Tibial artery (tissue), 4 donors: ENCODE data around the gene ANKRD24.
"Not testable (repeated sequence)": the region's sequence is repeated elsewhere in the genome, so short reads cannot be mapped to it uniquely, and the experiment has no call there.

Experiments used
- DNase-seq, 2 donors: peaks; one replicate each; pipeline ENCODE4 v3.0.0-alpha.2; 2019
- H3K27ac ChIP-seq, 2 donors: fragments of 200-600 bp; sonication (generic) in 1 of 2; 1 replicate in 1 of 2; 2 replicates in 1 of 2; pipeline ENCODE4 v1.5.1; 2018 to 2019; ENCODE audit warnings: mild to moderate bottlenecking in 1 of 2
- H3K27me3 ChIP-seq, 2 donors: fragments of 200-600 bp; sonication (generic) in 1 of 2; one replicate each; pipeline versions ENCODE4 v1.5.1 to v1.6.0; 2016 to 2019
- H3K36me3 ChIP-seq, 3 donors: fragments of 200-600 bp; sonication (generic) in 2 of 3; one replicate each; pipeline ENCODE4 v1.5.1; 2016 to 2019; ENCODE audit warnings: mild to moderate bottlenecking in 2 of 3
- H3K4me1 ChIP-seq, 4 donors: fragments of 200-600 bp; sonication (generic) in 2 of 4; 1 replicate in 3 of 4; 2 replicates in 1 of 4; pipeline ENCODE4 v1.5.1; 2016 to 2019
- H3K4me3 ChIP-seq, 2 donors: fragments of 200-600 bp; sonication (generic) in 1 of 2; 1 replicate in 1 of 2; 2 replicates in 1 of 2; pipeline ENCODE4 v1.5.1; 2018 to 2019; ENCODE audit warnings: mild to moderate bottlenecking in 2 of 2
- H3K9me3 ChIP-seq, 3 donors: fragments of 200-600 bp; sonication (generic) in 1 of 3; one replicate each; pipeline ENCODE4 v1.5.1; 2016 to 2019
- intact Hi-C: fragments of 100-400 bp; cut with DNase I; formaldehyde crosslinking; loops from one replicate; pipeline ENCODE4 v1.15.0; 2023; ENCODE audit warnings: low total_unique reads
- TF ChIP-seq, protein P1 (sequence below), 2 experiments: fragments of 200-600 bp in 1 of 2; fragments of 450-650 bp in 1 of 2; IDR thresholded peaks; one replicate each; pipeline ENCODE4 v1.5.1; 2017 to 2019; ENCODE audit warnings: antibody characterized with exemption in 2 of 2, mild to moderate bottlenecking in 1 of 2, moderate library complexity in 1 of 2

Gene ANKRD24

DNA sequence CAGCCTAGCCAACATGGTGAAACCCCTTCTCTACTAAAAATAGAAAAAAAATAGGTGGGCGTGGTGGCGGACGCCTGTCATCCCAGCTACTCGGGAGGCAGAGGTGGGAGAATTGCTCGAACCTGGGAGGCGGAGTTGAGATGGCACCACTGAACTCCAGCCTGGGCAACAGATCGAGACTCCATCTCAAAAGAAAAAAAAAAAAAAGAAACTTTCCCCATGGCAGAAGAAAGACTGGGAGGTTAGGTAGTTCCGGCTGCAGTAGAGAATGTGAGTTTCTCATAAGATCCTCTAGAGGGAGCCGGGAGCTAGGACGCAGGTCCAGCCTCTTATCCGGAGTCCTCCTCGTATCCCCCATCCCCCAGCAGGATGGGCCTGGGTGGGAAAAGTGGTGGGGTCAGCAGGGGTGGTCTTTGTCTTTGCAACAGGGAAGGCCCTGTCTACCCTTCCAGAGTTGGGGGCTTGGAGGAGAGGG lies 42.2 kb upstream of the ANKRD24 start:
- TF ChIP-seq, protein P1, sequence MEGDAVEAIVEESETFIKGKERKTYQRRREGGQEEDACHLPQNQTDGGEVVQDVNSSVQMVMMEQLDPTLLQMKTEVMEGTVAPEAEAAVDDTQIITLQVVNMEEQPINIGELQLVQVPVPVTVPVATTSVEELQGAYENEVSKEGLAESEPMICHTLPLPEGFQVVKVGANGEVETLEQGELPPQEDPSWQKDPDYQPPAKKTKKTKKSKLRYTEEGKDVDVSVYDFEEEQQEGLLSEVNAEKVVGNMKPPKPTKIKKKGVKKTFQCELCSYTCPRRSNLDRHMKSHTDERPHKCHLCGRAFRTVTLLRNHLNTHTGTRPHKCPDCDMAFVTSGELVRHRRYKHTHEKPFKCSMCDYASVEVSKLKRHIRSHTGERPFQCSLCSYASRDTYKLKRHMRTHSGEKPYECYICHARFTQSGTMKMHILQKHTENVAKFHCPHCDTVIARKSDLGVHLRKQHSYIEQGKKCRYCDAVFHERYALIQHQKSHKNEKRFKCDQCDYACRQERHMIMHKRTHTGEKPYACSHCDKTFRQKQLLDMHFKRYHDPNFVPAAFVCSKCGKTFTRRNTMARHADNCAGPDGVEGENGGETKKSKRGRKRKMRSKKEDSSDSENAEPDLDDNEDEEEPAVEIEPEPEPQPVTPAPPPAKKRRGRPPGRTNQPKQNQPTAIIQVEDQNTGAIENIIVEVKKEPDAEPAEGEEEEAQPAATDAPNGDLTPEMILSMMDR (IDR thresholded peaks at IDR 0.05), result peak; percentile 45 to 55
- no peak for DNase-seq
- no peaks in the 10 kb centered on the region for H3K4me1 ChIP-seq
- no peak overlapping the region for H3K27ac ChIP-seq
- H3K36me3 ChIP-seq, result no peaks in the 10 kb centered on the region
- no peaks in the 10 kb centered on the region for H3K9me3 ChIP-seq
- peaks cover 0 to 30% of the 10 kb centered on the region in 2 donors for H3K27me3 ChIP-seq
- no peak overlapping the region for H3K4me3 ChIP-seq
- intact Hi-C loops, result no loop called here

DNA sequence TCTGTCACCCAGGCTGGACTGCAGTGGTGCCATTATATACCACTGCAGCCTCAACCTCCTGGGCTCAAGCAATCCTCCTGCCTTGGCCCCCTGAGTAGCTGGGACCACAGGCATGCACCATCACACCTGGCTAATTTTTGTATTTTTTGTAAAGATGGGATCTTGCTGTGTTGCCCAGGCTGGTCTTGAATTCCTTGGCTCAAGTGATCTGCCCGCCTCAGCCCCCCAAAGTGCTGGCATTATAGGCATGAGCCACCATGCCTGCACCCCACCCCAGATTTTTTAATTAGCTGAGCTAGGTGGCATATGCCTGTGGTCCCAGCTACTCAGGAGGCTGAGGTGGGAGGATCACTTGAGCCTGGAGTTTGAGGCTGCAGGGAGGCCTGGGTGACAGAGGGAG lies 39.6 kb upstream of the ANKRD24 start:
- H3K36me3 ChIP-seq, H3K9me3 ChIP-seq, H3K4me1 ChIP-seq, H3K4me3 ChIP-seq, intact Hi-C loops, DNase-seq, H3K27ac ChIP-seq: not testable (repeated sequence)
- H3K27me3 ChIP-seq, result peaks cover 0 to 47% of the 10 kb centered on the region in 2 donors

DNA sequence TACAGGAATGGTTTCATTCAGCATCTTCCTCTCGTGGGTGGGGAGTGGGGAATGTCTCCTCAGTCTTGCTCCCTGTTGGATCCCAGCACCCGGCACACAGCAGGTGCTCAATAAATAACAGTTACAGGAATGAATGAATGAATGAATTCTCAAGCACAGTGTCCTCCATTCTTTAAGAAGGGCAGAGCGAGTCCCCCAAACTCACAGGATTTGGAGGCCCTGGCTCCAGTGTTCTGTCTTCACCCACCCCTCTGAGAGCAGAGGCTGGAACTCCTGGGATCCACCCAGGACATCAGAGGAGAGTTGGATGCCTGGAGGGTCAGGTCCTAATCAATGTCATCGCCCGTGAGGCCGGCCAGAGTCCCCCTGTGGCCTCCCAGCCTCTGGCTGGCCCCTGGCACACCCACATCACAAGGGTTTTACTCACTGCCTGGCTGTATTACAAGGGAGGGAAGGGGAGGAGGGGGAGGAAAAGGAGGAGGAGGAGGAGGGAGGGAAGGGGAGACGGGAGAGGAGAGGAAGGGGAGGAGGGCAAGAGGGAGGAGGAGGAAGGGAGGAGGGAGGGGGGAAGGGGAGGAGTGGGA lies 37.7 kb upstream of the ANKRD24 start:
- intact Hi-C loops, result no loop called here
- Histone ChIP-seq H3K4me1 (no peaks in the 10 kb centered on the region), H3K4me3 (no peak overlapping the region), H3K27me3 (peaks cover 0 to 49% of the 10 kb centered on the region in 2 donors), H3K27ac (no peak overlapping the region), H3K9me3 (no peaks in the 10 kb centered on the region), H3K36me3 (no peaks in the 10 kb centered on the region)
- DNase-seq, result no peak
- TF ChIP-seq, protein P1 (IDR thresholded peaks at IDR 0.05), result no peak

DNA sequence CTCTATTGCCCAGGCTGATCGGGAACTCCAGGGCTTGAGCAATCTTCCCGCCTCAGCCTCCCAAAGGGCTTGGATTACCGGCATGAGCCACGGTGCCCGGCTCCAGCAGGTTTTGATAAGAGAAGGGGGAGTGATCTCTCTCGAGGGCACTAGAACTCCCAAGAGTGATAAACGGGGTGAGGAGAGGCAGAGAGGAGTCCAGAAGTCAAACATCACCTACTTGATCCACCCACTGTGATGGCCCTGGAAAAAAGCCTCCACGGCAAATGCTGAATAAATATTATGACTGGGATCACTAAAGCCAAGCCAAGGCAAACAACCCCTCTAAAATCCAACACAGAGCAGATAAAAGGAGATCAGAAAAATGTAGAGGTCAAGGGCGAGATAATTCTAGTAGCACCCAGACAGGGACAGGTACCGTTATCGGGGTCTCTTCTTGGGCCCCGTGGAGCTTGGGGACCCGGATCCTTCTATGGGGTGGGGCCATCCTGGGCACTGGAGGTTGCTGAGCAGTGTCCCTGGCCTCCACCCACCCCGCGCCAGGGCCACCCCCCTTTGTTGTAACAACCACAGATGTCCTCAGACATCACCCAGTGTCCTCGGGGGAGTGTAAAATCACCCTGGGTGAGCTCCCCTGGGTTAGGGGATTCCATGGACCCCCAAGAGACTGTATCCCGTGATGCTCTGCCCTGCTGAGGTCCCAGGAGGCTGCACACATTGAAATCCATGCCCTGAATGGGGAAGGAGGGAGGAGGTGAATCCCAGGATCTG lies 32.8 kb upstream of the ANKRD24 start:
- Histone ChIP-seq H3K27ac (no peak overlapping the region), H3K27me3 (peaks cover 0 to 76% of the 10 kb centered on the region in 2 donors), H3K4me3 (no peak overlapping the region), H3K4me1 (no peaks in the 10 kb centered on the region), H3K9me3 (no peaks in the 10 kb centered on the region), H3K36me3 (no peaks in the 10 kb centered on the region)
- no peak for DNase-seq
- intact Hi-C loops, result no loop called here
- TF ChIP-seq, protein P1 (IDR thresholded peaks at IDR 0.05), result no peak

DNA sequence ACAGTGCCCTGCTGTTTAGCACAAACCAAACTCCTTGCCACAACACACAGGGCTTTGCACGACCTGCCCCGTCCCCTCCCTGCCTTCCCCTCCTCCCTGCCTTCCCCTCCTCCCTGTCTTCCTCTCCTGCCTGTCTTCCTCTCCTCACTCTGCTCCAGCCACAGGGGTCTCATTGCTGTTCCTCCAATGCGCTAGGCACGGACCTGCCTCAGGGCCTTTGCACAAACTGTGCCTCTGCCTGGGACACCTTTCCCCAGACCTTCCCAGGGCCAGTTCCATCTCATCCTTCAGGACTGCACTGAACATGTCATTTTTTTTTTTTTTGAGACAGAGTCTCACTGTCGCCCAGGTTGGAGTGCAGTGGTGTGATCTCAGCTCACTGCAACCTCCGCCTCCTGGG lies 30.9 kb upstream of the ANKRD24 start:
- intact Hi-C loops, result no loop called here
- no peaks in the 10 kb centered on the region for H3K9me3 ChIP-seq
- no peak overlapping the region for H3K27ac ChIP-seq
- TF ChIP-seq, protein P1 (IDR thresholded peaks at IDR 0.05), result no peak
- no peaks in the 10 kb centered on the region for H3K4me1 ChIP-seq
- peaks cover 0 to 66% of the 10 kb centered on the region in 2 donors for H3K27me3 ChIP-seq
- no peak overlapping the region for H3K4me3 ChIP-seq
- DNase-seq, result no peak
- H3K36me3 ChIP-seq, result no peaks in the 10 kb centered on the region

GRCh38 chr19:4152241-4152998 lies 30.1 kb upstream of the ANKRD24 start:
- Histone ChIP-seq H3K4me1 (no peaks in the 10 kb centered on the region), H3K4me3 (no peak overlapping the region), H3K27me3 (peaks cover 0 to 68% of the 10 kb centered on the region in 2 donors), H3K9me3 (no peaks in the 10 kb centered on the region), H3K36me3 (no peaks in the 10 kb centered on the region), H3K27ac (no peak overlapping the region)
- no peak for DNase-seq
- TF ChIP-seq, protein P1 (IDR thresholded peaks at IDR 0.05), result no peak
- intact Hi-C loops, result no loop called here
